GM23338 (cell line): ENCODE results near the gene CPNE2. TPM values are rescaled to one million over a fixed set of nuclear protein-coding genes. Genes with fewer than 3 reads are reported as not detected.

ENCODE experiments used
- ATAC-seq: fragments of 200-7000 bp; cut with Tn5 transposase; 3 replicates; pipeline ENCODE4 v1.9.1; 2020
- DNase-seq: peaks from one replicate; pipeline ENCODE4 v3.0.0-alpha.2; 2015; ENCODE audit warnings: low spot score
- H2AFZ ChIP-seq: fragments of 200-600 bp; sonication (generic); 2 replicates; pipeline ENCODE4 v1.8.0; 2016; ENCODE audit warnings: antibody characterized with exemption, mild to moderate bottlenecking, moderate library complexity
- H3F3A ChIP-seq: fragments of 200-600 bp; sonication (generic); replicated peaks from 2 replicates; pipeline ENCODE4 v1.8.0; 2017; ENCODE audit warnings: antibody characterized with exemption, mixed run types, low read depth
- H3K27ac ChIP-seq: fragments of 200-600 bp; sonication (generic); 2 replicates; pipeline ENCODE4 v1.6.1; 2016; ENCODE audit warnings: low read depth
- H3K27me3 ChIP-seq: fragments of 200-600 bp; sonication (generic); 2 replicates; pipeline ENCODE4 v1.8.0; 2016; ENCODE audit warnings: mild to moderate bottlenecking, mixed run types, moderate library complexity; ENCODE audit not compliant: insufficient read depth
- H3K36me3 ChIP-seq: fragments of 200-600 bp; sonication (generic); 2 replicates; pipeline ENCODE4 v1.8.0; 2016; ENCODE audit warnings: mild to moderate bottlenecking; ENCODE audit not compliant: insufficient read depth
- H3K4me1 ChIP-seq: fragments of 200-600 bp; sonication (generic); 2 replicates; pipeline ENCODE4 v1.8.0; 2016; ENCODE audit warnings: mild to moderate bottlenecking, moderate library complexity; ENCODE audit not compliant: insufficient read depth
- H3K4me2 ChIP-seq: fragments of 200-600 bp; sonication (generic); 2 replicates; pipeline ENCODE4 v1.7.1; 2017; ENCODE audit warnings: mixed run types
- H3K4me3 ChIP-seq: fragments of 200-600 bp; sonication (generic); 2 replicates; pipeline ENCODE4 v1.6.1; 2016; ENCODE audit warnings: mixed run types
- H3K79me2 ChIP-seq: fragments of 200-600 bp; sonication (generic); replicated peaks from 2 replicates; pipeline ENCODE4 v1.8.0; 2017; ENCODE audit warnings: mild to moderate bottlenecking; ENCODE audit not compliant: insufficient read depth
- H3K9me2 ChIP-seq: fragments of 200-600 bp; sonication (generic); 2 replicates; pipeline ENCODE4 v1.8.0; 2017; ENCODE audit not compliant: insufficient read depth
- H4K20me1 ChIP-seq: fragments of 200-600 bp; sonication (generic); replicated peaks from 2 replicates; pipeline ENCODE4 v1.8.0; 2017; ENCODE audit warnings: mild to moderate bottlenecking; ENCODE audit not compliant: insufficient read depth
- H3K27ac Mint-ChIP-seq: 2 replicates; pipeline ENCODE4 v1.8.0; 2020; ENCODE audit warnings: inconsistent platforms, mild to moderate bottlenecking, moderate library complexity, mixed read lengths
- H3K27me3 Mint-ChIP-seq: 3 replicates; pipeline ENCODE4 v1.8.0; 2022; ENCODE audit warnings: low read depth, mild to moderate bottlenecking, moderate library complexity, mixed read lengths, inconsistent platforms; ENCODE audit not compliant: insufficient read depth, poor library complexity
- H3K36me3 Mint-ChIP-seq: 3 replicates; pipeline ENCODE4 v1.8.0; 2021; ENCODE audit warnings: low read depth, mild to moderate bottlenecking, inconsistent platforms, moderate library complexity, mixed read lengths
- H3K4me1 Mint-ChIP-seq: 3 replicates; pipeline ENCODE4 v1.8.0; 2020; ENCODE audit warnings: mild to moderate bottlenecking, inconsistent platforms, mixed read lengths
- H3K4me3 Mint-ChIP-seq: 3 replicates; pipeline ENCODE4 v1.8.0; 2021; ENCODE audit warnings: moderate library complexity, mild to moderate bottlenecking, inconsistent platforms, mixed read lengths
- H3K9me3 Mint-ChIP-seq: 3 replicates; pipeline ENCODE4 v1.8.0; 2020; ENCODE audit warnings: moderate library complexity, mild to moderate bottlenecking, inconsistent platforms, mixed read lengths
- CREB1 ChIP-seq: fragments of 250-450 bp; sonication (Bioruptor Pico); IDR thresholded peaks from 2 replicates; pipeline ENCODE4 v1.5.0; 2020; ENCODE audit warnings: low read depth, mild to moderate bottlenecking, moderate library complexity
- CTCF ChIP-seq, 2 experiments: fragments of 200-600 bp in 1 of 2; sonication (generic) in 1 of 2; conservative IDR thresholded peaks; 2 replicates each; pipeline versions ENCODE4 v1.5.1 to v1.6.1; 2016 to 2017; ENCODE audit warnings: antibody characterized with exemption in 2 of 2, low read depth in 2 of 2, mild to moderate bottlenecking in 2 of 2, moderate library complexity in 1 of 2
- EZH2 ChIP-seq: fragments of 200-600 bp; sonication (generic); IDR thresholded peaks from one replicate; pipeline ENCODE4 v1.8.0; 2017; ENCODE audit warnings: antibody characterized with exemption, mild to moderate bottlenecking, low read depth; ENCODE audit not compliant: unreplicated experiment
- EZH2phosphoT487 ChIP-seq: fragments of 200-600 bp; sonication (generic); IDR thresholded peaks from one replicate; pipeline ENCODE4 v1.8.1; 2018; ENCODE audit warnings: antibody characterized with exemption; ENCODE audit not compliant: unreplicated experiment
- JUNB ChIP-seq: IDR thresholded peaks from one replicate; pipeline ENCODE4 v1.6.1; 2016; ENCODE audit warnings: antibody characterized with exemption; ENCODE audit not compliant: unreplicated experiment
- NANOG ChIP-seq: IDR thresholded peaks from 2 replicates; pipeline ENCODE4 v1.6.1; 2016; ENCODE audit warnings: antibody characterized with exemption, borderline replicate concordance
- POLR2AphosphoS5 ChIP-seq: IDR thresholded peaks from 2 replicates; pipeline ENCODE4 v1.6.1; 2016; ENCODE audit warnings: antibody characterized with exemption, low read depth
- REST ChIP-seq: IDR thresholded peaks from one replicate; pipeline ENCODE4 v1.6.1; 2018; ENCODE audit warnings: antibody characterized with exemption; ENCODE audit not compliant: unreplicated experiment
- STAT1 ChIP-seq: IDR thresholded peaks from one replicate; pipeline ENCODE4 v1.6.1; 2016; ENCODE audit warnings: antibody characterized with exemption; ENCODE audit not compliant: unreplicated experiment
- ZNF114 ChIP-seq: fragments of 250-450 bp; sonication (Bioruptor Pico); IDR thresholded peaks from 2 replicates; pipeline ENCODE4 v1.5.0; 2020; ENCODE audit warnings: mild to moderate bottlenecking, moderate library complexity
- ZNF462 ChIP-seq: fragments of 250-450 bp; sonication (Bioruptor Pico); IDR thresholded peaks from 2 replicates; pipeline ENCODE4 v1.5.0; 2020; ENCODE audit warnings: mild to moderate bottlenecking, moderate library complexity
- polyA plus RNA-seq: library from polyadenylated mRNA; unstranded; fragments of >200 nt; fragmentation: Nextera tagmentation; extraction: Ambion mirVana; gene quantifications from 2 replicates; pipeline ENCODE4 v1.2.1, GENCODE V29; 2016
- total RNA-seq: library from RNA; depleted of rRNA; stranded (reverse); fragments of >200 nt; shearing (Covaris generic); gene quantifications from 2 replicates; pipeline ENCODE4 v1.2.3, GENCODE V29; 2014

CPNE2 gene
- total and polyA plus RNA-seq, 2 experiments from 2014 or later = 7.1 to 11.3 TPM

GRCh38 chr16:57058291-57058861 lies 34.0 kb upstream of the CPNE2 start (continued):
- TF ChIP-seq ZNF462 (no peak), STAT1 (no peak), NANOG (no peak), POLR2AphosphoS5 (no peak)

- ATAC-seq (no peak), DNase-seq (no peak)
- H3K27ac ChIP-seq = no peak overlapping the region
- H3K9me2 ChIP-seq = no peaks in the 10 kb centered on the region
- H3K27ac Mint-ChIP-seq = no peak overlapping the region
- no peaks in the 10 kb centered on the region for H3K9me3 Mint-ChIP-seq
- H3K4me2 ChIP-seq = no peak overlapping the region
- H3K27me3 ChIP-seq = no peaks in the 10 kb centered on the region
- H4K20me1 ChIP-seq = no peaks in the 10 kb centered on the region
- H3K36me3 ChIP-seq = no peaks in the 10 kb centered on the region
- 0 out of 3 replicates have a peak, but pooled peaks cover 4% of the 10 kb centered on the region for H3K4me1 Mint-ChIP-seq
- H2AFZ ChIP-seq = no peak overlapping the region
- no peaks in the 10 kb centered on the region for H3K79me2 ChIP-seq
- no peaks in the 10 kb centered on the region for H3K4me1 ChIP-seq
- H3K27me3 Mint-ChIP-seq = peaks cover 11% of the 10 kb centered on the region
- no peaks in the 10 kb centered on the region for H3F3A ChIP-seq
- H3K4me3 Mint-ChIP-seq = no peak overlapping the region
- H3K36me3 Mint-ChIP-seq = no peaks in the 10 kb centered on the region
- H3K4me3 ChIP-seq = no peak overlapping the region
- TF ChIP-seq REST (no peak), EZH2phosphoT487 (no peak), EZH2 (no peak), ZNF114 (no peak), CTCF (conservative IDR thresholded peaks at IDR 0.05; ENCODE audit: low read depth in 2 of 2) (no peak), JUNB (no peak), CREB1 (no peak)
Measured at GRCh38 chr16:57060323-57061083, 31.9 kb upstream of the CPNE2 start.
